GM18861 (cell line): ENCODE measurements around the gene RADIL.

Experiments
- ATAC-seq: cut with Tn5 transposase; IDR thresholded peaks from one replicate; pipeline ENCODE4 v1.9.1; 2021; ENCODE audit not compliant: unreplicated experiment

The RADIL gene

DNA sequence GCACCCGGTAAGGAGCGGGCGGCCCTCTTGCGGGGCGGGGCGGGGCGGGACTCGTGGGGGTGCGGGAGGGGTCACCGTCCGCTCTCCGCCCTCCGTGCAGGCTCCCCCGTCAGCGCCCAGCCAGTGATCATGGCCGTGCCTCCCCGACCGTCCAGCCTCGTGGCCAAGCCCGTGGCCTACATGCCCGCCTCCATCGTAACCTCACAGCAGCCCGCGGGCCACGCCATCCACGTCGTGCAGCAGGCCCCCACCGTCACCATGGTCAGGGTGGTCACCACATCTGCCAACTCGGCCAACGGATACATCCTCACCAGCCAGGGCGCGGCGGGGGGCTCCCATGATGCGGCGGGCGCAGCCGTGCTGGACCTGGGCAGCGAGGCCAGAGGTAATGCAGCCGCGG is 124.3 kb downstream of the RADIL start:
- no peak for ATAC-seq

DNA sequence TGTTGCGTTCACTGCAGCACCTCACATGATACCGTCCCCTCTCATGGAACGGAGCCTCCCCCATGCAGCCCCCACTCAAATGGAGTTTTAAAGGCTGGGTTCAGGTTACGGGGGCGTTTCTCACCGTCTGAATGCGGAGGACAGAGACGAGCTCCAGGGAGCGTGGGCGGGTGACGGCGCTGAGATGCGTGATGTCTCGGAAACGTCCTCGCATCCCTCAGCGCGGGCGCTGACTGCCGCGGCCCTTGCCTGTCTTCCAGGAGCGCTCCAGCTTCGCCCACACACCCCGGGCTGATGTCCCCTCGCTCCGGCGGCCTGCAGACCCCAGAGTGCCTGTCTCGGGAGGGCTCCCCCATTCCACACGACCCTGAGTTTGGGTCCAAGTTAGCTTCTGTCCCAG is 124.7 kb downstream of the RADIL start:
- ATAC-seq = no peak

DNA sequence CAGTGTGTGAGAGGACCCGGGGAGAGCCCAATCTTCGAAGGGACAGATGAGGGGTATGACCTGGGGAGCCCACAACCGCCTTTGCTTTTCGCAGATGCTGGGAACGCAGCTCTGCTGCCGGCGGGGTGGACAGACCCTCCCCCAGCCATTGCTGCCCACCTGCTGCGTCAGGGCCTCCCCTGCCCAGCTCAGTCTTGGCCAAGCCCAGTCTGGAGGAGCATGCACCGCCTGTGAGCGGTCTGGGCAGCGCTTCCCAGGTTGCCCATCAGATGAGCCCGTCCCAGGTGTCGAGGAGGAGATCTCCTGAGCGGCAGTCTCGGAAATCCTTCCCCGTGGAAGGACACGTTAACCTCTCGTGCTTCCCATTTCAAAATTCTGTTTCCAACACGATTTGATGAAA is 125.4 kb downstream of the RADIL start:
- no peak for ATAC-seq

DNA sequence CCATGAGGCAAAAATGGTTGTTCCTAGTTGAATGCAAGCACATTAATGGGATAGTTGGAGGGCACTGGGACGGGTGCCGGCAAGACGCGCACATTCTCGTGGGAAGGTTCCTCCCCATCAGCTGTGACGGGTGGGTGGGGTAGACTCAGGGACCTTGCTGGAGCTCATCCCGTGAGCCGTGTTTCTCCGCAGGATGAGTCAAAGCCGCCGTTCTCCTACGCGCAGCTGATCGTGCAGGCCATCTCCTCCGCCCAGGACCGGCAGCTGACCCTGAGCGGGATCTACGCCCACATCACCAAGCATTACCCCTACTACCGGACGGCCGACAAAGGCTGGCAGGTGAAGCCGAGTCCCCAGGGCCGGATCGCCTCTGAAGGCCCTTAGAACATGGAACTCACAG is 128.5 kb downstream of the RADIL start:
- no peak for ATAC-seq

DNA sequence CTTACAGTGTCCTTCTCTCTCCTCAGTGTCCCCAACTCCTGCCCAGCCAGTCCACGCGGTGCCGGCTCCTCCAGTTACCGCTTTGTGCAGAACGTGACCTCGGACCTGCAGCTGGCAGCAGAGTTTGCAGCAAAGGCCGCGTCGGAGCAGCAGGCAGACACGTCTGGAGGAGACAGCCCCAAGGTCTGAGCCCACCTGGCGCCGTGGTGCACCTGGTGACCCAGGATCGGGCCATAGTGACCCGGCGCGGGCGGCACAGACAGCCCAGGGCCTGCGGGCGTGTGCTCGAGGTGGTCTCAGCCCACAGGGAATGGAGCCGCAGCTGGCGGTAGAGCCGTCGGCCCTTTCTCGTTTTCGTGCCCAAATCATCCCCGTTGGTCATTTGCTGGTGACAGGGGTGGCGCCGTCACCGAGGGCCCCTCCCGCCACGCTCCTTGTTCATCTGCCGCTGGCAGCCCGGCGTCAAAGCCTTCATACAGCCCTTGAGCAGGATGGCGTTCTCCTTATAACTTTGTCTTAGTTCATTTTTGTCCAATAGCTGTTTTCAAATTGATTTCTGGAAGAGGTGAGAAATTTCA is 129.0 kb downstream of the RADIL start:
- ATAC-seq = no peak

DNA sequence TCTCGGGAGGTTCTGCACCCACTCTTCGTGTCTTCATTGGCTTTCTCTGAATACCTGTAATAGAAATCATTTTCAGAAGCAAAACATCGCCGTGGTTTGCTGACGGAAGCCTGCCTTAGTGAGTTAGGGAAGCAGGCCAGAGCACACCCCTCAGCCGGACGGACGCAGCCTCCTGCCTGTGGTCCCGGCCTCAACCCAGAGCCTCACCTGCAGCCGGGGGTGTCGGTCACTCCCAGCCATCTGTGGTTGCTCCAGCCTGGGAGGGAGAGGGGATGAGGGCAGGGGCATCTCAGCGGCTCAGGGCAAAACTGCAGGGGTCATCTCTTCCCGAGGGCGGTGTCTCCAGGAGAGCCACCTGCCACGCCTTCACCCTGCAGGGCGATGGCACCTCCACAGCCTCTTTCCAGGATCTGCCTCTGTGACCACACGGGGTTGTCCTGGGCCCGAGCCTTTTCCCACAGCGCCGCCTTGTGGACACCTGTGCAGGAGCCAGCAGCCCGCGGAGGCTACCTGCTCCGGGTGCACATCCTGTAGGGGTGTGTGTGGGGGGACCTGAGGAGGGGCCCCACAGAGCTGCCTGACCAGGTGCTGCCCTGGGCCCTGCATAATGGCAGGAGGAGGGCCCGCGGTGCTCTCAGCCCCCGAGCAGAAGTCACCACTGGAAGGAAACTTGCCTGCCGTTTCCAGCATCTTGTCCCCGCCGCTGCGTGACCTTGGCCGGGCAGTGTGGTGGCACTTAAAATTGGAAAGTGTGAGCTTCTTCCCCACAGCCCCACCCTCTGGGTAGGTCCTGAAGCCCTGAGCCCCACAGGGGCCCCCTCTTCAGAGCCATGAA is 129.7 kb downstream of the RADIL start:
- no peak for ATAC-seq

DNA sequence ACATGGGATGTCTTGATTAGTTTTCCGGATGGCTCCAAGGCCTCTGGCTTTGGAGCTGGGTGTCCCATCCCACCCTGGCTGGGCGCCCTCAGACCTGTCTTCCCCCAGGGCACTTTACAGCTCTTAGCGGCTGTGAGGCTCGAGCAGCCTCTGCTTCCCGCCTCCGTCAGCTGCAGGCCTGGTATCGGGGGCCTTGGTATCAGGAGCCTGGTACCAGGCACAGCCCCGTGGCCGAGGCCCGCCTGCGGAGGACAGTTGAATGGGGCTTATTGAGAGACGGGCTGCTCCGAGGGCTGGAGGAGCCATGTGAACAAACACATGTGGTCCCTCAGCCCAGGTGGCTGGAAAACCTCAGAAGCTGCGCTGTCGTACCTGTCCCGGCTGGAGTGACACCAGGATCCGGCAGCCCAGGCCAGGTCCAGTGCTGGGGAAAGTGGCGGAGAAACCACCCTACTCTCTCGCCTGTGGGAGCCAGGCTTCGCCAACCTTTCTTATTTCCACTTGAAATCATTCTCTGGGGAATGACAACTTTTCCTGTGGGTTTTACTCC is 132.0 kb downstream of the RADIL start:
- ATAC-seq = no peak

DNA sequence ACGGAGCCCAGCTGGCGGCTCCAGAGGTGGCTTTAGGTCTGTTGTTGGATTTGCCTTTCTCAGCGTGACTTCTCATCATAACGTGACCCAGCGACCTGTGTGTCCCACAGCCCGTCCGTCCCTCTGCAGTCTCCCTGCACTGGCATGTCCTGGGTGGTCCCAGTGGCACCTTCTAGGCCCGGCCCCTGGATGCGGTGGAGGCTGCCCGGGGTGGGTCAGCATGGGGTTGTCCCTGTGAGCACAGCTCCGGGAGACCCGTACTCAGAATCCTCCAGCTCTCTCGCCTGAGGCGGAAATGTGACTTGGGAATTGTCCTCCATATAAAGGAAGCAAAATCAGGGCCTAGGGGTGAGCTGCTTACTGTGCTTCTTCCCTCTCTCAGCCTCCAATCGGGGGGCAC is 133.7 kb downstream of the RADIL start:
- no peak for ATAC-seq

DNA sequence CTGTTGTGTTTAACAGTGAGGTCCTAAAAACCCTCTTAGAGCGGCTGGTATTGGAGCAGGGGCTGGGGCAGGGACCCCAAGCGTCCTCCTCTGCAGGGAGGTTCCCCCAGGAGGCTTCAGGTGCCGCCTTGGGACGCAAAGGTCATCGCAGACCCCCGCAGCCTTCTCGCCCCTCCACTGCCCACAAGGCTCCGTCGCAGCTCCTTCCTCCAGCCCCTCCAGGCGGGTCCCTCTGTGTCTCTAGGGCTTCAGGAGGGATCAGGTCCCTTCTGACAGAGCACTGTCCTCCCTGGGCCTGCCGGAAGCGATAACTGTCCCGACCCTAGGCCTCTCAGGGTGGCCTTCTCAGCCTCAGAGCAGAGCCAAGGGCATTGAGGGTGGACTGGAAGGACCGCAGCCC is 134.2 kb downstream of the RADIL start:
- ATAC-seq = no peak
